A673 (cell line): ENCODE data around the gene ADA. TPM values are rescaled to one million over a fixed set of nuclear protein-coding genes. Genes with fewer than 3 reads are reported as not detected.
A peak's percentile ranks its signal among the peaks of the same experiment; 100 is the strongest.

ENCODE experiments used
- BruUV-seq: library from RNA; stranded (reverse); fragments of 400-500 nt; replicated peaks from 2 replicates; lab custom pipeline; 2021; lab: Mats Ljungman, UMichigan
- CTCF ChIA-PET: fragments of 300-600 bp; sonication (Branson Sonifier 250); formaldehyde crosslinking; loops from one replicate; lab custom pipeline; 2022; ENCODE audit warnings: antibody characterized with exemption; lab: Charles Lee
- POLR2A ChIA-PET: fragments of 300-600 bp; sonication (Branson Sonifier 250); formaldehyde crosslinking; loops from one replicate; lab custom pipeline; 2022; ENCODE audit warnings: antibody characterized with exemption; ENCODE audit not compliant: low non-redundant PET; lab: Charles Lee
- DNase-seq: peaks from one replicate; pipeline ENCODE4 v3.0.0-alpha.2; 2015; ENCODE audit warnings: low spot score
- H3K27ac ChIP-seq: fragments of 200-600 bp; sonication (generic); 2 replicates; pipeline ENCODE4 v1.5.1; 2016; ENCODE audit warnings: mixed run types, low read depth, mild to moderate bottlenecking, mixed read lengths, antibody characterized with exemption, low read length; ENCODE audit not compliant: poor library complexity, severe bottlenecking
- H3K27me3 ChIP-seq: fragments of 200-600 bp; sonication (generic); replicated peaks from 2 replicates; pipeline ENCODE4 v1.6.1; 2017; ENCODE audit warnings: mixed run types, low read depth, mild to moderate bottlenecking, mixed read lengths, antibody characterized with exemption, low read length; ENCODE audit not compliant: insufficient read depth, poor library complexity
- H3K36me3 ChIP-seq: fragments of 200-600 bp; sonication (generic); 2 replicates; pipeline ENCODE4 v1.6.1; 2016; ENCODE audit warnings: mixed run types, mild to moderate bottlenecking, mixed read lengths, antibody characterized with exemption, low read length; ENCODE audit not compliant: insufficient read depth, poor library complexity, severe bottlenecking
- H3K4me1 ChIP-seq: fragments of 200-600 bp; sonication (generic); 2 replicates; pipeline ENCODE4 v1.6.1; 2017; ENCODE audit warnings: mixed run types, mild to moderate bottlenecking, mixed read lengths, antibody characterized with exemption, low read length; ENCODE audit not compliant: insufficient read depth, poor library complexity, severe bottlenecking
- H3K4me3 ChIP-seq: fragments of 200-600 bp; sonication (generic); 2 replicates; pipeline ENCODE4 v1.5.1; 2016; ENCODE audit warnings: low read depth, mixed run types, mild to moderate bottlenecking, mixed read lengths, low read length; ENCODE audit not compliant: poor library complexity, severe bottlenecking
- H3K9me3 ChIP-seq: fragments of 200-600 bp; sonication (generic); 2 replicates; pipeline ENCODE4 v1.6.1; 2016; ENCODE audit warnings: mixed run types, low read depth, mild to moderate bottlenecking, mixed read lengths, antibody characterized with exemption, low read length; ENCODE audit not compliant: poor library complexity, severe bottlenecking
- EZH2 ChIP-seq: fragments of 200-600 bp; sonication (generic); IDR thresholded peaks from 2 replicates; pipeline ENCODE4 v1.6.1; 2017; ENCODE audit warnings: borderline replicate concordance, low read depth, mild to moderate bottlenecking, mixed read lengths, antibody characterized with exemption, low read length; ENCODE audit not compliant: poor library complexity, severe bottlenecking
- intact Hi-C: fragments of 100-400 bp; cut with micrococcal nuclease; formaldehyde crosslinking; loops from one replicate; pipeline ENCODE4 v1.10.0; 2022; ENCODE audit not compliant: unreplicated experiment
- total RNA-seq: library from RNA; stranded (reverse); gene quantifications from 2 replicates; pipeline ENCODE4 v1.2.3, GENCODE V29; 2021
- TF ChIP-seq, protein P1 (sequence below): fragments of 300-800, 200-600 bp; sonication (generic); conservative IDR thresholded peaks from 2 replicates; pipeline ENCODE4 v1.5.1; 2017; ENCODE audit warnings: low read depth, mild to moderate bottlenecking, antibody characterized with exemption, low read length, moderate library complexity, mixed read lengths

ADA gene
- total RNA-seq, 1 experiment from 2014 or later: 19.3 TPM

DNA sequence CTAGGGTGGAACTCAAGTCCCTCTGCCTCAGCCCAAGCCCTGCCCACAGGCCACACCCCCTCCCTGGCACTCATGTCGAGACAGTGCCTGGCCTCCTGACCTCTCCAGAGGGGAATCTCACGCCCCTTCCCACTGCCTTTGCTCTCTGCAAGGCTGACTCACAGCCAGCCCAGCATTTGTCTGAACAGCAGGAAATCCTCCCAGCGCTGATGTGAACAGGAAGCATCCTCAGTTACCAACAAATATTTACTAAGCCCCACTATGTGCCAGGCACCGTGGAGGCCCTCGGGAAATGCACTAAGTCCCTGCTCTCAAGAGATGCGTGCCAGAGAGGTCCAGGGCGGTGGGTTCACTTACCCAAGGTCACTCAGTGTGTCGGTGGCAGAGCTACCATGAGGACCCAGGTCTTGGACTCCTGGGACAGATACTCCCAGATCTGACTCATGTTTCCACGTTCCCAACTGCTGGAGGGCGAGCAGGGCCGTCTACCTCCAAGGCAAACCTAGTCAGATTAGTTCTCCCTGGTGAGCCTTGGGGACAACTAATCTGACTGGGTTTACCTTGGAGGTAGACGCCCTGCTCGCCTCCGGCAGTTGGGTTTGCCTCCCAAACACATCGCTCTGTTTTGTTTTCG is 7.8 kb downstream of the ADA start:
- H3K9me3 ChIP-seq: no peaks in the 10 kb centered on the region
- CTCF ChIA-PET: interaction anchor here (0.5 kb wide), 1 partner anchor 331 kb away, joined by 3 read pairs; no protein-coding TSS in a partner anchor
- H3K27me3 ChIP-seq: no peaks in the 10 kb centered on the region
- peak; percentile 69 for DNase-seq
- no TSS peak for BruUV-seq
- peak overlapping the region; percentile 81 for H3K27ac ChIP-seq
- intact Hi-C loops: no loop called here
- TF ChIP-seq EZH2: no peak
- TF ChIP-seq, protein P1, sequence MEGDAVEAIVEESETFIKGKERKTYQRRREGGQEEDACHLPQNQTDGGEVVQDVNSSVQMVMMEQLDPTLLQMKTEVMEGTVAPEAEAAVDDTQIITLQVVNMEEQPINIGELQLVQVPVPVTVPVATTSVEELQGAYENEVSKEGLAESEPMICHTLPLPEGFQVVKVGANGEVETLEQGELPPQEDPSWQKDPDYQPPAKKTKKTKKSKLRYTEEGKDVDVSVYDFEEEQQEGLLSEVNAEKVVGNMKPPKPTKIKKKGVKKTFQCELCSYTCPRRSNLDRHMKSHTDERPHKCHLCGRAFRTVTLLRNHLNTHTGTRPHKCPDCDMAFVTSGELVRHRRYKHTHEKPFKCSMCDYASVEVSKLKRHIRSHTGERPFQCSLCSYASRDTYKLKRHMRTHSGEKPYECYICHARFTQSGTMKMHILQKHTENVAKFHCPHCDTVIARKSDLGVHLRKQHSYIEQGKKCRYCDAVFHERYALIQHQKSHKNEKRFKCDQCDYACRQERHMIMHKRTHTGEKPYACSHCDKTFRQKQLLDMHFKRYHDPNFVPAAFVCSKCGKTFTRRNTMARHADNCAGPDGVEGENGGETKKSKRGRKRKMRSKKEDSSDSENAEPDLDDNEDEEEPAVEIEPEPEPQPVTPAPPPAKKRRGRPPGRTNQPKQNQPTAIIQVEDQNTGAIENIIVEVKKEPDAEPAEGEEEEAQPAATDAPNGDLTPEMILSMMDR: no peak
- H3K4me3 ChIP-seq: no peak overlapping the region
- H3K36me3 ChIP-seq: peaks cover 5% of the 10 kb centered on the region
- peaks cover 44% of the 10 kb centered on the region for H3K4me1 ChIP-seq
- POLR2A ChIA-PET: no interaction called here

GRCh38 chr20:44643154-44643519 is 8.4 kb downstream of the ADA start:
- Histone ChIP-seq H3K27me3 (no peaks in the 10 kb centered on the region), H3K4me3 (no peak overlapping the region), H3K36me3 (peaks cover 5% of the 10 kb centered on the region), H3K9me3 (no peaks in the 10 kb centered on the region), H3K4me1 (peaks cover 44% of the 10 kb centered on the region), H3K27ac (peak overlapping the region; percentile 81)
- POLR2A ChIA-PET: no interaction called here
- CTCF ChIA-PET: no interaction called here
- no peak for TF ChIP-seq EZH2
- TF ChIP-seq, protein P1: 0 out of 2 replicates have a peak, but pooled peaks have one; percentile 0
- intact Hi-C loops: no loop called here
- BruUV-seq: no TSS peak
- DNase-seq: no peak

DNA sequence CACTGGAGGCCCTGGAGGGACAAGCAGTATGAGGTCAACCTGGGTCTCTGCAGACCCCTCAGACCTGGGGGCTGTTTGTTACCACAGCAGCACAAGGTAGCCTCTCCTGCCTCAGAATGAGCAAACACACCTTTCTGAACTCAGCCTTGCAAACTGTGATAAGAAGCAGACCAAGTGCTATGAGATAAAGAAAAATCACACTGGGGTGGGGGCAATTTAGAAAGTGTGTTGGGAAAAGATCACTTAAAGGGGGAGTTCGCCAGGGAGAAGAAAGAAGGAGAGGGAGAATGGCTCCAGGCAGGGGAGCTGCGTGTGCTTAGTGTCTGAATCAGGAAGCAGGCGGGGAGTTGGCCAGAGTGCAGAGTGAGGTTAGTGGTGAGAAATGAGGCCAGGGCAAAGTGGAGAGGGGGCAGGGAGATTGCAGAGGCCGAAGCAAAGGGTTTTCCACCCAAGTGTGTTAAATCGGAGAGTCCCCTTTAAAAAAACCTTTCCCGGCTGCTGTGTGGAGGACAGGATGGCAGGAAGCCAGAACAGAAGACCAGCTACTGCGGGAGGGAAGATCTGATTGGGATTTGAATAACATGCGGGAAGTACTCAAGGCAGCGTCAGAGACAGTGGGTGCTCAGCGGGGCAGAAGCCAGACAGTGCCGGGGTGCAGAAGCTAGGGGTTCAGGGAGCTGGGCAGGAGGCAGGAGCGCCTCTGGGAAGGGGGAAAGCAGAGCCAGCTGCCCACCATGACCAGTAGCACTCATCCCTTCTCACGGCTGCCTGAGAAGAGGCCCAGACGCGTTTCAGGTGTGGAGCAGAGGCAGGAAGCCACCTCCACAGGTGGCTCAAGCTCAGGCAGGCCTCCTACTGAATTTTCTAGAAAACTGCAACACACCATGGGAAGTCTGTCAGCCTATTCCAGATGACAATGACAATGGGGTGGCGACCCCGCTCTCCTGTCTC is 9.0 kb downstream of the ADA start:
- Histone ChIP-seq H3K4me1 (peaks cover 44% of the 10 kb centered on the region), H3K36me3 (peaks cover 5% of the 10 kb centered on the region), H3K27ac (peak overlapping the region; percentile 81), H3K27me3 (no peaks in the 10 kb centered on the region), H3K4me3 (peak overlapping the region; percentile 21), H3K9me3 (no peaks in the 10 kb centered on the region)
- TF ChIP-seq EZH2: no peak
- TF ChIP-seq, protein P1: 0 out of 2 replicates have a peak, but pooled peaks have one; percentile 8
- ChIA-PET POLR2A (no interaction called here), CTCF (no interaction called here)
- intact Hi-C loops: no loop called here
- BruUV-seq: no TSS peak
- DNase-seq: peak; percentile 86
